ENCODE measurements around the gene KLHL29.

KLHL29 gene

GRCh38 chr2:23409248-23409647 is 24.3 kb downstream of the KLHL29 start:
- Histone ChIP-seq H3K27ac (ENCODE audit: low read depth in 2 of 2, low read length in 2 of 2) (no peak overlapping the region), H3K27me3 (ENCODE audit: control insufficient read depth in 2 of 2, insufficient read depth in 2 of 2, low read length in 2 of 2) (no peaks in the 10 kb centered on the region), H3K36me3 (ENCODE audit: control insufficient read depth in 2 of 2, insufficient read depth in 2 of 2, low read length in 2 of 2) (no peaks in the 10 kb centered on the region), H3K9me3 (ENCODE audit: control insufficient read depth in 2 of 2, low read length in 2 of 2) (no peaks in the 10 kb centered on the region), H3K4me1 (ENCODE audit: control insufficient read depth in 2 of 2, insufficient read depth in 2 of 2, low read length in 2 of 2) (peaks cover 0 to 8% of the 10 kb centered on the region in 2 donors), H3K4me3 (ENCODE audit: low read length in 2 of 2) (no peak overlapping the region), H3K9ac (ENCODE audit: low read depth in 1 of 2, low read length in 2 of 2) (no peak overlapping the region)

- no peak overlapping the region for H3K4me3 ChIP-seq (ENCODE audit: low read length in 2 of 2)
- no peak overlapping the region for H3K9ac ChIP-seq (ENCODE audit: low read depth in 1 of 2, low read length in 2 of 2)
- H3K4me1 ChIP-seq (ENCODE audit: control insufficient read depth in 2 of 2, insufficient read depth in 2 of 2, low read length in 2 of 2) = peaks cover 0 to 2% of the 10 kb centered on the region in 2 donors
- H3K36me3 ChIP-seq (ENCODE audit: control insufficient read depth in 2 of 2, insufficient read depth in 2 of 2, low read length in 2 of 2) = no peaks in the 10 kb centered on the region
- no peaks in the 10 kb centered on the region for H3K9me3 ChIP-seq (ENCODE audit: control insufficient read depth in 2 of 2, low read length in 2 of 2)
- no peaks in the 10 kb centered on the region for H3K27me3 ChIP-seq (ENCODE audit: control insufficient read depth in 2 of 2, insufficient read depth in 2 of 2, low read length in 2 of 2)
- H3K27ac ChIP-seq (ENCODE audit: low read depth in 2 of 2, low read length in 2 of 2) = no peak overlapping the region
These were observed 25.6 kb downstream of the KLHL29 start for GRCh38 chr2:23410596-23410995.

- H3K4me3 ChIP-seq (ENCODE audit: low read length in 2 of 2) = no peak overlapping the region
- no peak overlapping the region for H3K27ac ChIP-seq (ENCODE audit: low read depth in 2 of 2, low read length in 2 of 2)
- no peak overlapping the region for H3K9ac ChIP-seq (ENCODE audit: low read depth in 1 of 2, low read length in 2 of 2)
- H3K27me3 ChIP-seq (ENCODE audit: control insufficient read depth in 2 of 2, insufficient read depth in 2 of 2, low read length in 2 of 2) = no peaks in the 10 kb centered on the region
- peaks cover 0 to 2% of the 10 kb centered on the region in 2 donors for H3K4me1 ChIP-seq (ENCODE audit: control insufficient read depth in 2 of 2, insufficient read depth in 2 of 2, low read length in 2 of 2)
- H3K36me3 ChIP-seq (ENCODE audit: control insufficient read depth in 2 of 2, insufficient read depth in 2 of 2, low read length in 2 of 2) = no peaks in the 10 kb centered on the region
- no peaks in the 10 kb centered on the region for H3K9me3 ChIP-seq (ENCODE audit: control insufficient read depth in 2 of 2, low read length in 2 of 2)
These were observed 26.9 kb downstream of the KLHL29 start for GRCh38 chr2:23411752-23412431.

GRCh38 chr2:23412556-23413155 is 27.7 kb downstream of the KLHL29 start:
- H3K4me1 ChIP-seq (ENCODE audit: control insufficient read depth in 2 of 2, insufficient read depth in 2 of 2, low read length in 2 of 2) = peaks cover 0 to 2% of the 10 kb centered on the region in 2 donors
- no peaks in the 10 kb centered on the region for H3K27me3 ChIP-seq (ENCODE audit: control insufficient read depth in 2 of 2, insufficient read depth in 2 of 2, low read length in 2 of 2)
- H3K27ac ChIP-seq (ENCODE audit: low read depth in 2 of 2, low read length in 2 of 2) = no peak overlapping the region
- H3K9me3 ChIP-seq (ENCODE audit: control insufficient read depth in 2 of 2, low read length in 2 of 2) = no peaks in the 10 kb centered on the region
- H3K4me3 ChIP-seq (ENCODE audit: low read length in 2 of 2) = no peak overlapping the region
- H3K36me3 ChIP-seq (ENCODE audit: control insufficient read depth in 2 of 2, insufficient read depth in 2 of 2, low read length in 2 of 2) = no peaks in the 10 kb centered on the region
- no peak overlapping the region for H3K9ac ChIP-seq (ENCODE audit: low read depth in 1 of 2, low read length in 2 of 2)

- Histone ChIP-seq H3K9ac (ENCODE audit: low read depth in 1 of 2, low read length in 2 of 2) (no peak overlapping the region), H3K9me3 (ENCODE audit: control insufficient read depth in 2 of 2, low read length in 2 of 2) (no peaks in the 10 kb centered on the region), H3K36me3 (ENCODE audit: control insufficient read depth in 2 of 2, insufficient read depth in 2 of 2, low read length in 2 of 2) (no peaks in the 10 kb centered on the region), H3K27me3 (ENCODE audit: control insufficient read depth in 2 of 2, insufficient read depth in 2 of 2, low read length in 2 of 2) (no peaks in the 10 kb centered on the region), H3K27ac (ENCODE audit: low read depth in 2 of 2, low read length in 2 of 2) (no peak overlapping the region), H3K4me3 (ENCODE audit: low read length in 2 of 2) (no peak overlapping the region), H3K4me1 (ENCODE audit: control insufficient read depth in 2 of 2, insufficient read depth in 2 of 2, low read length in 2 of 2) (peaks cover 0 to 2% of the 10 kb centered on the region in 2 donors)
These were observed 28.7 kb downstream of the KLHL29 start for GRCh38 chr2:23413641-23414040.

GRCh38 chr2:23414106-23414505 is 29.1 kb downstream of the KLHL29 start:
- H3K27ac ChIP-seq (ENCODE audit: low read depth in 2 of 2, low read length in 2 of 2) = no peak overlapping the region
- no peaks in the 10 kb centered on the region for H3K36me3 ChIP-seq (ENCODE audit: control insufficient read depth in 2 of 2, insufficient read depth in 2 of 2, low read length in 2 of 2)
- H3K4me1 ChIP-seq (ENCODE audit: control insufficient read depth in 2 of 2, insufficient read depth in 2 of 2, low read length in 2 of 2) = peaks cover 0 to 2% of the 10 kb centered on the region in 2 donors
- no peak overlapping the region for H3K9ac ChIP-seq (ENCODE audit: low read depth in 1 of 2, low read length in 2 of 2)
- H3K27me3 ChIP-seq (ENCODE audit: control insufficient read depth in 2 of 2, insufficient read depth in 2 of 2, low read length in 2 of 2) = no peaks in the 10 kb centered on the region
- no peaks in the 10 kb centered on the region for H3K9me3 ChIP-seq (ENCODE audit: control insufficient read depth in 2 of 2, low read length in 2 of 2)
- no peak overlapping the region for H3K4me3 ChIP-seq (ENCODE audit: low read length in 2 of 2)

GRCh38 chr2:23414871-23415270 is 29.9 kb downstream of the KLHL29 start:
- Histone ChIP-seq H3K4me1 (ENCODE audit: control insufficient read depth in 2 of 2, insufficient read depth in 2 of 2, low read length in 2 of 2) (peaks cover 0 to 2% of the 10 kb centered on the region in 2 donors), H3K36me3 (ENCODE audit: control insufficient read depth in 2 of 2, insufficient read depth in 2 of 2, low read length in 2 of 2) (no peaks in the 10 kb centered on the region), H3K9ac (ENCODE audit: low read depth in 1 of 2, low read length in 2 of 2) (no peak overlapping the region), H3K9me3 (ENCODE audit: control insufficient read depth in 2 of 2, low read length in 2 of 2) (no peaks in the 10 kb centered on the region), H3K27me3 (ENCODE audit: control insufficient read depth in 2 of 2, insufficient read depth in 2 of 2, low read length in 2 of 2) (no peaks in the 10 kb centered on the region), H3K27ac (ENCODE audit: low read depth in 2 of 2, low read length in 2 of 2) (no peak overlapping the region), H3K4me3 (ENCODE audit: low read length in 2 of 2) (no peak overlapping the region)

- Histone ChIP-seq H3K27me3 (ENCODE audit: control insufficient read depth in 2 of 2, insufficient read depth in 2 of 2, low read length in 2 of 2) (no peaks in the 10 kb centered on the region), H3K27ac (ENCODE audit: low read depth in 2 of 2, low read length in 2 of 2) (no peak overlapping the region), H3K9ac (ENCODE audit: low read depth in 1 of 2, low read length in 2 of 2) (no peak overlapping the region), H3K9me3 (ENCODE audit: control insufficient read depth in 2 of 2, low read length in 2 of 2) (no peaks in the 10 kb centered on the region), H3K4me1 (ENCODE audit: control insufficient read depth in 2 of 2, insufficient read depth in 2 of 2, low read length in 2 of 2) (no peaks in the 10 kb centered on the region), H3K36me3 (ENCODE audit: control insufficient read depth in 2 of 2, insufficient read depth in 2 of 2, low read length in 2 of 2) (no peaks in the 10 kb centered on the region), H3K4me3 (ENCODE audit: low read length in 2 of 2) (no peak overlapping the region)
These were observed 32.3 kb downstream of the KLHL29 start for GRCh38 chr2:23417310-23417709.

- Histone ChIP-seq H3K27me3 (ENCODE audit: control insufficient read depth in 2 of 2, insufficient read depth in 2 of 2, low read length in 2 of 2) (no peaks in the 10 kb centered on the region), H3K27ac (ENCODE audit: low read depth in 2 of 2, low read length in 2 of 2) (no peak overlapping the region), H3K9me3 (ENCODE audit: control insufficient read depth in 2 of 2, low read length in 2 of 2) (no peaks in the 10 kb centered on the region), H3K4me3 (ENCODE audit: low read length in 2 of 2) (no peak overlapping the region), H3K9ac (ENCODE audit: low read depth in 1 of 2, low read length in 2 of 2) (no peak overlapping the region), H3K4me1 (ENCODE audit: control insufficient read depth in 2 of 2, insufficient read depth in 2 of 2, low read length in 2 of 2) (no peaks in the 10 kb centered on the region), H3K36me3 (ENCODE audit: control insufficient read depth in 2 of 2, insufficient read depth in 2 of 2, low read length in 2 of 2) (no peaks in the 10 kb centered on the region)
These were observed 33.1 kb downstream of the KLHL29 start for GRCh38 chr2:23418056-23418455.

- H3K4me1 ChIP-seq (ENCODE audit: control insufficient read depth in 2 of 2, insufficient read depth in 2 of 2, low read length in 2 of 2) = no peaks in the 10 kb centered on the region
- H3K27me3 ChIP-seq (ENCODE audit: control insufficient read depth in 2 of 2, insufficient read depth in 2 of 2, low read length in 2 of 2) = no peaks in the 10 kb centered on the region
- no peak overlapping the region for H3K27ac ChIP-seq (ENCODE audit: low read depth in 2 of 2, low read length in 2 of 2)
- no peaks in the 10 kb centered on the region for H3K36me3 ChIP-seq (ENCODE audit: control insufficient read depth in 2 of 2, insufficient read depth in 2 of 2, low read length in 2 of 2)
- H3K9me3 ChIP-seq (ENCODE audit: control insufficient read depth in 2 of 2, low read length in 2 of 2) = no peaks in the 10 kb centered on the region
- no peak overlapping the region for H3K4me3 ChIP-seq (ENCODE audit: low read length in 2 of 2)
- H3K9ac ChIP-seq (ENCODE audit: low read depth in 1 of 2, low read length in 2 of 2) = no peak overlapping the region
These were observed 33.5 kb downstream of the KLHL29 start for GRCh38 chr2:23418461-23418911.
